HepG2 (cell line): ENCODE data around the gene SLC22A23. TPM values are rescaled to one million over a fixed set of nuclear protein-coding genes. Genes with fewer than 3 reads are reported as not detected.

Experiments
- CAMTA2 ChIP-seq: sonication (generic); formaldehyde crosslinking; IDR thresholded peaks from 2 replicates; pipeline ENCODE4 v1.4.0; 2020; ENCODE audit warnings: mild to moderate bottlenecking, missing genetic modification reagents, borderline replicate concordance
- CENPX ChIP-seq: sonication (generic); formaldehyde crosslinking; IDR thresholded peaks from 2 replicates; pipeline ENCODE4 v1.9.0; 2021; ENCODE audit warnings: mild to moderate bottlenecking, missing genetic modification reagents, moderate library complexity
- DMTF1 ChIP-seq: sonication (generic); formaldehyde crosslinking; IDR thresholded peaks from 2 replicates; pipeline ENCODE4 v1.4.0; 2020; ENCODE audit warnings: mild to moderate bottlenecking, missing genetic modification reagents
- HOXA9 ChIP-seq: sonication (generic); formaldehyde crosslinking; IDR thresholded peaks from 2 replicates; pipeline ENCODE4 v1.8.1; 2022; ENCODE audit warnings: missing genetic modification reagents, mild to moderate bottlenecking, moderate library complexity, borderline replicate concordance
- MAX ChIP-seq: IDR thresholded peaks from 2 replicates; pipeline ENCODE4 v1.6.1; 2012; ENCODE audit warnings: inconsistent platforms
- MEF2D ChIP-seq: sonication (generic); formaldehyde crosslinking; IDR thresholded peaks from 2 replicates; pipeline ENCODE4 v1.5.1; 2020; ENCODE audit warnings: mild to moderate bottlenecking, missing genetic modification reagents
- POLR2AphosphoS5 ChIP-seq: IDR thresholded peaks from 2 replicates; pipeline ENCODE4 v1.6.1; 2012; ENCODE audit warnings: low read depth, low read length
- ZBTB7B ChIP-seq: sonication (generic); formaldehyde crosslinking; IDR thresholded peaks from 2 replicates; pipeline ENCODE4 v1.4.0; 2020; ENCODE audit warnings: missing genetic modification reagents
- ZNF101 ChIP-seq: sonication (generic); formaldehyde crosslinking; IDR thresholded peaks from 2 replicates; pipeline ENCODE4 v1.4.0; 2020; ENCODE audit warnings: mild to moderate bottlenecking, low read depth, missing genetic modification reagents, borderline replicate concordance
- ZNF362 ChIP-seq: sonication (generic); formaldehyde crosslinking; IDR thresholded peaks from 2 replicates; pipeline ENCODE4 v1.4.0; 2020; ENCODE audit warnings: missing genetic modification reagents, mild to moderate bottlenecking, borderline replicate concordance
- ZNF878 ChIP-seq: sonication (generic); formaldehyde crosslinking; IDR thresholded peaks from 2 replicates; pipeline ENCODE4 v1.8.1; 2023; ENCODE audit warnings: mild to moderate bottlenecking, missing genetic modification reagents, moderate library complexity
- polyA plus RNA-seq, 8 experiments: library from polyadenylated mRNA; depleted of rRNA in 3 of 8; stranded (reverse) in 7 of 8; unstranded in 1 of 8; fragments of >200 nt; fragmentation: Illumina TruSeq in 4 of 8; extraction: Trizol in 4 of 8; gene quantifications; 2 replicates each; pipeline versions ENCODE4 v1.2.1 to v1.2.3, GENCODE V29; 2011 to 2016; ENCODE audit warnings: low read depth in 4 of 8, missing spikeins in 1 of 8, mixed read lengths in 1 of 8; ENCODE audit not compliant: insufficient read depth in 1 of 8
- total RNA-seq, 5 experiments: library from RNA; depleted of rRNA; stranded (reverse); fragments of >200 nt; fragmentation: Illumina TruSeq; extraction: Trizol; gene quantifications; 2 replicates each; pipeline ENCODE4 v1.2.3, GENCODE V29; 2016; ENCODE audit warnings: low read depth in 1 of 5

Gene SLC22A23
- total and polyA plus RNA-seq, 2 of the 13 experiments (the other 11 are each of a cell fraction or from before 2014, with no cell fraction given): 11.8 to 17.5 TPM

- TF ChIP-seq CAMTA2 (CRISPR knock-in tag) (no peak), CENPX (CRISPR knock-in tag) (no peak), HOXA9 (CRISPR knock-in tag) (no peak), ZNF878 (no peak), ZNF362 (CRISPR knock-in tag) (peak; percentile 94), ZNF101 (no peak), ZBTB7B (CRISPR knock-in tag) (0 out of 2 replicates have a peak, but pooled peaks have one; percentile 27), DMTF1 (CRISPR knock-in tag) (no peak), MEF2D (no peak), POLR2AphosphoS5 (no peak), MAX (no peak)
Measured at GRCh38 chr6:3501826-3502500, 45.1 kb upstream of the SLC22A23 start (continued).
